DND-41 (cell line): ENCODE measurements around the gene ZGPAT.

ENCODE experiments used
- CTCF ChIP-seq: IDR thresholded peaks from 2 replicates; pipeline ENCODE4 v1.5.1; 2012; ENCODE audit warnings: borderline replicate concordance, low read length, moderate library complexity, mild to moderate bottlenecking; ENCODE audit not compliant: poor library complexity, severe bottlenecking; ENCODE audit errors: extremely low read depth
- EZH2 ChIP-seq: IDR thresholded peaks from 3 replicates; pipeline ENCODE4 v1.6.1; 2012; ENCODE audit warnings: borderline replicate concordance, low read depth, mild to moderate bottlenecking, moderate library complexity, low read length, inconsistent platforms; ENCODE audit not compliant: severe bottlenecking

DNA sequence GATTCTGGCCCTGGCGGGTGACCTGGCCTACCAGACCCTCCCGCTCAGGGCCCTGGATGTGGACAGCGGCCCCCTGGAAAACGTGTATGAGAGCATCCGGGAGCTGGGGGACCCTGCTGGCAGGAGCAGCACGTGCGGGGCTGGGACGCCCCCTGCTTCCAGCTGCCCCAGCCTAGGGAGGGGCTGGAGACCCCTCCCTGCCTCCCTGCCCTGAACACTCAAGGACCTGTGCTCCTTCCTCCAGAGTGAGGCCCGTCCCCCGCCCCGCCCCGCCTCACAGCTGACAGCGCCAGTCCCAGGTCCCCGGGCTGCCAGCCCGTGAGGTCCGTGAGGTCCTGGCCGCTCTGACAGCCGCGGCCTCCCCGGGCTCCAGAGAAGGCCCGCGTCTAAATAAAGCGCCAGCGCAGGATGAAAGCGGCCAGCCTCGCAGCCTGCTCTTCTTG is 30.9 kb downstream of the ZGPAT start:
- TF ChIP-seq CTCF (peak; percentile 8), EZH2 (no peak)
